ENCODE measurements around the gene KLHL36.
"Not testable (repeated sequence)": the region's sequence is repeated elsewhere in the genome, so short reads cannot be mapped to it uniquely, and the experiment has no call there.

KLHL36 gene

DNA sequence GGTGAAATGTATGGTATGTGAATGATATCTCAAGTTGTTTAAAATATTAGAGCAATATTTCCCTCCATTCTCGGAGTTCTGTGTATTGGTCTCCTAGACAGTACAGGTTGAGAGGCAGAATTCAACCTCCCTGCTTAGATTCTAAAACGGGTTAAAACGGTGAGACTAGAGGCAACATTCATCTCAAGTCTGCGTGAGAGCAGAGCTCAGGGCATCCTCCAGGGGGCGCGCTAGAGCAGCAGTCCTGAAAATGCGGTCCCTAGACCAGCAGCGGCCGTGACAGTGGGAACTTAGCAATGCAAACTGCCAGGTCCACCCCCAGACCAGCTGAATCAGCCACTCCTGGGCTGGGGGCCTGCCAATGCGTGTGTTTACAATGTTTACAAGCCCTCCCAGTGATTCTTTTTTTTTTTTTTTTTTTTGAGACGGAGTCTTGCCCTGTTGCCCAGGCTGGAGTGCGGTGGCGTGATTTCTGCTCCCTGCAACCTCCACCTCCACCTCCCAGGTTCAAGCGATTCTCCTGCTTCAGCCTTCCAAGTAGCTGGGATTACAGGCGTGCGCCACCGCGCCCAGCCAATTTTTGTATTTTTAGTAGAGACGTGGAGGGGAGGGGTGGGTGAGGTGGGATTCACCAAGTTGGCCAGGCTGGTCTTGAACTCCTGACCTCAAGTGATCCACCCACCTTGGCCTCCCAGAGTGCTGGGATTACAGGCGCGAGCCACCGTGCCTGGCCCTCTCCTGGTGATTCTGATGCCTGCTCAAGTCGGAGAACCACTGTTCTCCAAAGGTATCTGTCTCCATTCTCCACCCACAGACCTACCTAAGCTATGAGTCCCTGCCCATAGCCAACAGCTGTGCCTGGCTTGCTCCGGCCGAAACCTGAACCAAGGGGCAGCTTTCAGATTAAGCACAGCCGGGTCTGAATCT is 24.2 kb downstream of the KLHL36 start:
- DNase-seq (ENCODE audit: low read depth in 2 of 2): no peak

DNA sequence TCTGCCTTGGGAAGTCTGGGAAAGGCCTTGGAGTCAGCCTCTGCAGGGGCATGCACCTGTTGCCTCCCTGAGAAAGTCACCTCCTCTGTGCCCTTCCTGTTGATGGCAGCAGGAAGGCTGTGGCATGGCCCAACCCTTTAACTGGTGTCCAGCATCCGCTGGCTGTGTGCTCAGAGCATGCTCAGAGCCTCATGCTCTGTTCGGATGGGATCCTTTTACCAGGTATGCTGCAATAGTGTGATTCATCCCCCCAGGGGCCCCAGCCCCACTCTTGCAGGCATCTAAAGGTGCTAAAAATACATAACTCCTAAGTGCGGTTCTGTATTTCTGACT is 24.9 kb downstream of the KLHL36 start:
- DNase-seq (ENCODE audit: low read depth in 2 of 2): no peak

DNA sequence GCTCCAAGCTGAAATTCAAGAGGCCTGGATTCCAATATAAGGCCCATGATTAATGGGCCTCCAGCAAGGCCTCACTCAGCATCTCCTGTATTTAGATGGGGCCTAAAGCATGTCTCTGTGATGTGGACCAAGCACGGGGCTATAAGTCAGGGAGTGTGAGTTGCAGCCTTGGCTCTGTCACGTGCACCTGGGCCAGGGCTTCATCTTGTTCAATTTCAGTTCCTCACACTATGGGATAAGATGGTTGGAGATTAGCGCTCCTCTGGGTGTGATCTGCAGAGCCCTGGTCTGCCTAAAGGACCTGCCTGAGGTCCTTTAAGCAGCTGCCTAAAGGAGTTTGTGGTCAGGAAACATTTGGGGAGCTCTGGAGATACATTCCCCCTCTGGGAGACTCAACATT is 25.2 kb downstream of the KLHL36 start:
- DNase-seq (ENCODE audit: low read depth in 2 of 2): no peak

DNA sequence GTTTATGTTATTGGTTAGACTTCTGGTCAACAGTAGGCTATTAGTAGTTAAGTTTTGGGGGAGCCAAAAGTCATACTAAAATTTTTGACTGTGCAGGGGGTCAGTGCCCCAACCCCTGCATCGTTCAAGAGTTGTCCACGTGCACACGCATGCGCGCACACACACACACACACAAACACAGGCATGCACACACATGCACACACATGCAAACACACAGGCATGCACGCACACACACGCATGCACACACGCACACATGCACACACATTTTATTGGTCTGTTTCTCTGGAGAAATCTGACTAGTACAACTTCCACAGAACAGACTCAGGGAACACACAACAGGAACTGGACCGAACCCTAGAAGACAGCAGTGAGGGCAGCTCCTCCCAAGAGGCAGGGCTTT is 27.1 kb downstream of the KLHL36 start:
- no peak for DNase-seq (ENCODE audit: low read depth in 2 of 2)

DNA sequence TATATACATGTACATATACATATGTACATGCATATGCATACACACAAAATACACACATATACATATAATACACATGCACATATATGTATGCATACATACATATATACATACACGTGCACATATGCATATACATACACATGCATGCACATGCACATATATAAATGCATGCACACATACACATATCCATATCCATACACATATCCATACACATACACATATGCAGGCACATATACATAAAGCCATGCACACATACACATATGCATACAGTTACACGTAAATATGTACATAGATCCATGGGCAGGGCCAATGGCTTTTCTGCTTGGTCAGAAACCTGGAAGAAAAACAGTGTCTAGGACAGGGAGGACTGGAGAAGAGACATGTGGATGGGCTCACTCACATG is 27.6 kb downstream of the KLHL36 start:
- DNase-seq (ENCODE audit: low read depth in 2 of 2): no peak

DNA sequence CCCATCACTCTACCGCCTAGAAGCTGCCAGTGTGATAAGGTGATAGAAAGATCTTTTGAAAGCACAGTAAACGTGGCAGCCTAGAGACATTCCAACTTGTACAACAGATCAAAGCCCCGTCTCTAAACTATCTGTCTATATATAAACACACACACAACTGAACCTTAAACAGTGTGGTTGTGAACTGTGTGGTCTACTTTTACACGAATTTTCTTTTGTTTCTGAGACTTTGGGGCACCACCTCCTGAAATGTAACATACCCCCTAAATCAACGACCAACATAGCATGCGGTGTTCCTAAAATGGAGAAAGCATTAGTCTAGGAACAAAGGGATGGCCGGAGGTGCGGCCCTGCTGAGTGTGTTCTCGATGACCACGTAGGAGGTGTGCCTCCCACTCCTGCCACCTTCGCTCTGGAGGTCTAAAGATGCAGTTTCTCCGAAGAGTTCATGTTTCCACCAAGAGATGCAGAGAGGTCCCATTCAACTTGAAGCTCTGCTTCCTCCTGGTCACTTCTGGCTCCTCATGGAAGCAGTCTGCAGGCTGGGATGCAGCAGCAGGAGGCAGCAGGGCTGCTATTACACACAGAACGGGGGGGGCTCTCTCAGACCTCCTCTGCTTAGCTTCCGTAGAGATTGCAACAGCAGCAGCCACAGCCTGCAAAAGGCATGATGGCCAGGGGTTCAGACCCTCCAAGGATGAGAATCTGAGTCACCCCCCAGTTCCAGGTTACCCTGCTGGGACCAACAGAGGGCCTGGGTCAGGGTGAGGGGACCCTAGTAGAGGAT is 28.9 kb downstream of the KLHL36 start:
- DNase-seq (ENCODE audit: low read depth in 2 of 2): no peak

DNA sequence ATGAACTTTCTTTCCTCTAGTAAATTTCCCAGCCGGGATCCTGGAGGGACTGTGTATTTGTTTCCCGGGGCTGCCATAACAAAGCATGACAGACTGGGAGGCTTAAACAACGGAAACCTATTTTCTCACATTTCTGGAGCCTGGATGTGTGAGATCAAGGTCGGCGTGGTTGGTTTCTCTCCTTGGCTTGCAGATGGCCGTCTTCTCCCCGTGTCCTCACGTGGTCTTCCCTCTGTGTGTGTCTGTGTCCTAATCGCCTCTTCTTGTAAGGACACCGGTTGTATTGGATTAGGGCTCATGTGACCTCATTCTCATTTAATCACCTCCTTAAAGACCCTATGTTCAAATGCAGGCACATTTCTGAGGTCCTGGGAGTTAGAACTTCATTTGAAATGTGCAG is 29.5 kb downstream of the KLHL36 start:
- no peak for DNase-seq (ENCODE audit: low read depth in 2 of 2)

DNA sequence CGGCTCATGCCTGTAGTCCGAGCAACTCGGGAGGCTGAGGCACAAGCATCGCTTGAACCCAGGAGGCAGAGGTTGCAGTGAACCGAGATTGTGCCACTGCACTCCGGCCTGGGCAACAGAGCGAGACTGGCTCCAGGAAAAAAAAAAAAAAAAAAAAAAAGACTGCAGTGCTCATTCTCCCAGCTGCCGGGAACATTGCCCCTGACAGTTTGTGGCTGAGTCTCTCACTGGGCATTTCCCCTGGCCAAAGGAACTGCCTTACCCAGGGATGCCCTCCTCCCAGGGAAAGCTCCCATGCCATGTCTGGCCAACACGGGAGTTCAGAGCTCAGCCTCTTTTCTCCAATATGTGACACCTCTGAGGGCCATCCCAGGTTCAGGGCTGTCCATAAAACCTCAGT is 30.2 kb downstream of the KLHL36 start:
- no peak for DNase-seq (ENCODE audit: low read depth in 2 of 2)

DNA sequence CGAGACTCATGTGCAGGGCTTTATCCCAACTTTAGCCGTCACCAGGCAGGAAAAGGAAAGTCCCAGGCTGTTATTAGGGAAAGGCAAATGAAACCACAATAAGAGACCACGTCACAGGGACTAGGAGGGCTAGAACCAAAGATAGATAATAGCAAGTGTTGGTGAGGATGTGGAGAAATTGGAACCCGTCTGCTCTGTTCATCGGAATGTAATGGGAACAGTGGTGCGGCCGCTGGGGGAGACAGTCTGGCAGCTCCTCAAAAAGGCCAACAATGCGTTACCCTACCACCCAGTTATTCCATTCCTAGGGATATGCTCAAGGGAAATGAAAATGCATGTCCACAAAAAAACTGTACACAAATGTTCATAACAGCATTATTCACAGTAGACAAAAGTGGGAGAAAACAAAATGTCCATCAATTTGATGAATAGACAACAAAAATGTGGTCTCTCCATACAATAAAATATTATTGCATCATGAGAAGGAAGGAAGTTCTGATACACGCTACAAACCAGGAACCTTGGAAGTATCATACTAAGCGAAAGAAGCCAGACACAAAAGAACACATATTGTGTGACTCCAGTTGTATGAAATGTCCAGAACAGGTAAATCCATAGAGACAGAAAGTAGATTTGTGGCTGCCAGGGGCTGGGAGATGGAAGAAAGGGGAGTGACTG is 32.0 kb downstream of the KLHL36 start:
- no peak for DNase-seq (ENCODE audit: low read depth in 2 of 2)

DNA sequence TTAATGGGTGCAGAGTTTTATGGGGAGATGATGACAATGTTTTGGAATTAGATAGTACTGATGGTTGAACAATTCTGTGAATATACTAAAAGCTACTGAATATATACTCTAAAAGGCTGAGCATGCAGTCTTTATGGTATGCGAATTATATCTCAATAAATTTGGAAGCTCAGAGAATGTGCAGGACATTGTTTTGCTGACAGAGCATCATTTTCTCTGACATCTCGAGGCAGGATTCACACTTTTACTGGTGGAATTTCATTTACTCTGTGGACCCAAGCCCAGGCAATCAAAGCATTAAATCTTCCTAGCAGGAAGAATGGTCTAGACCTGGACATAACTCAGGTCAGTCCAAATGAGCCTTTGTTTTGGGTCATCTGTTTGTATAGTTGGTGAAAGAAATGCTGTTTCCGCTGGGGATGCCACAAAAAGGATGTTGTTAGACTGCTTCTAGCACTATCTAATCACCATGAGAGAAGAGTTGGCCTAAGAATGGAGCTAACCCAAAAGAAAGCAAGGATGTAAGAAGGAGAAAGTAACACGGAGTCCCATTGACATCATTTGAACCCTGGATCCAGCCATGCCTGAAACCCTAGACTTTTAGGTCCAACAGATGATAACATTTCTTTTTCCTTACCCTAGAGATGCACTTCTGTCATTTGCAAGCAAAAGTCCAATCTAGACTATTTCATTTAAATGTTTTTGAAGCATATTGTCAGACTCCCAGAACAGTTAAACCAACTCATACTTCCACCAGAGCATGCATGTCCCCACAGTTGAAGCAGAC is 32.7 kb downstream of the KLHL36 start:
- DNase-seq (ENCODE audit: low read depth in 2 of 2): no peak

DNA sequence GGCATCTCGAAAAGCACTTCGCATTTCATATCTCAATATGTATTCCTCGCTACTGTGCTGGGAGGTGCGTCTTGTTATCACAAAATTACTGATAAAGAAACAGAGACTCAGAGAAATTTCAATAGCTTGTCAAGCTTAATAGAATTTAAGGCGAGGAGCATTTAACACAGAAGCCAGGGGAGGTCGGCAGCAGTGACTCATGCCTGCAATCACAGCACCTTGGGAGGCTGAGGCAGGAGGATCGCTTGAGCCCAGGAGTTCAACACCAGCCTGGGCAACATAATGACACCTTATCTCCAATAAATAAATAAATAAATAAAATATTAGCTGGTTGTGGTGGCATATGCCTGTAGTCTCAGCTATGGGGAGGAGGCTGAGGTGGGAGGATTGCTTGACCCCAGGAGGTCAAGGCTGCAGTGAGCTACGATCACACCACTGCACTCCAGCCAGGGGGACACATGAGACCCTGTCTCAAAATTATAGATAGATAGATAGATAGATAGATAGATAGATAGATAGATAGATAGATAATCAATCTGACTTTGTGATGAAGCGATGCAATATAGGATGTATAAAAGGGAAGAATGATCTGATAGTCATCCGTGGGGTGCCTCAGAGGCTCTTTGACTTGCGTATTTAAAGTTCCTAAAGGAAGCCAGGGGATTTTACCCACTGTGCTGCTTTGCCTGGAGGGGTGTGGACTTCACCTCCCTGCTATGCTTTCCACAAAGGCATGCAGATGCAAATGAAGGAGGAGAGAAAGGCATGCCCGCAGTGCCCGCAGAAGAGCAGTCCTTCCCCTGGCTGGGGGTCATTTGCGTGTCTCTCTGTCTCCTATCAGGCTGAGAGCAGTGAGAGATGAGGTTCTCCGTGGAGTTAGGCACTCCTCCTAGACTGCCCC is 35.6 kb downstream of the KLHL36 start:
- DNase-seq (ENCODE audit: low read depth in 2 of 2): no peak

DNA sequence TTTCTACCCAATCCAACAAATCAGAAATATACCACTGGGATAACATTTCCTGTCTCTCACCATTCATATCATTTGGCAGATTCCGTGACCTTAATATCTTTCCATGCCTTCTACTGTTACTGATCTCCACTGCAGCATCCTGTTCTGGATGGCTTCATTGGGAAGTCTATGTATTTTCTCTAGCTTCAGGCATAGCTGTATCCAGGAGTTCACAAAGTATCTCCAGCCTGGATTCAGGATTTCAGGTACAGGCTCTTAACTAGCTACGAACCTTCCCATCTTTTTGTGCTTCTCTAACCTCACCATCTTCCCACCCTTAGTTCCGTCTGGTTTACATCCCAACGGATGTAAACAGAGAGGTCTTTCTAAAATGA is 36.3 kb downstream of the KLHL36 start:
- no peak for DNase-seq (ENCODE audit: low read depth in 2 of 2)

DNA sequence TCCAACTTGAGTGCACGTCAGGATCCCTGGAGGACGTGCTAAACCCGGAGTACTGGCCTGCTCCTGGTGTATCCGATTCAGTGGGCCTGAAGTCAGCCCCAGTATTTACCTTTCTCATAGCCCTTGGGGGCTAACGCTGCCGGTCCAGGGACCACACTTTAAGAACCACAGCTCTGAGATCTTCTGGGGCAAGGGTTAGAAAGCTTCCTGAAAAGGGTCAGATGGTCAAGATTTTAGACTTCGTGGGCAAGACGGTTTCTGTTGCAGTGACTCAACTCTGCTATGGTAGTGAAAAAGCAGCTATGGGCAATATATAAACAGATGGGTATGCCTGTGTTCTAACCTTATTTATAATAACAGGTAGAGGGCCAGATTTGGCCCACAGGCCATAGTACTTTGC is 36.9 kb downstream of the KLHL36 start:
- DNase-seq (ENCODE audit: low read depth in 2 of 2): no peak

DNA sequence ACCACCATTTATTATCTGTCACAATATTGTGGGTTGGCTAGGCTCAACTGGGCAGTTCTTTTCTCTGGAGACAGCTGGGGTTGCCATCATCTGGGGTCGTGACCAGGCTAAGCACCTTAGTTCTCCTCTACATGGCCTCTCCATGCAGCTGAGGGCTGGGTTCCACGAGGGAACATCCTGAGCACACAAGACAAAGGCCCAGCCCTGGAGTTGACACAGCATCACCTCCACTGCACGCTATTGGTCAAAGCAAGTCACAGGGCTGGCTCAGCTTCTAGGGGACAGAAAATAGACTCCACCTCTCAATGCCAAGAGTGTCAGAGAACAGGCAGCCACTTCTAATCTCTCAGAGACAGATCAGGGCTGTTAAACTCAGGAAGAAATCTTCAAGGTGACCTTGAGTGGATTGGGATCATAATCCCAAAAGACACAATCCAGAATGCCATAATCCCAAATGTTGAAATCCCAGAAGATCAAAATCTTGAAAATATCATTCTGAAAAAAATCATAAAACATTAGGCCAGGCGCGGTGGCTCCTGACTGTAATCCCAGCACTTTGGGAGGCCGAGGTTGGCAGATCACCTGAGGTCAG is 38.5 kb downstream of the KLHL36 start:
- no peak for DNase-seq (ENCODE audit: low read depth in 2 of 2)

DNA sequence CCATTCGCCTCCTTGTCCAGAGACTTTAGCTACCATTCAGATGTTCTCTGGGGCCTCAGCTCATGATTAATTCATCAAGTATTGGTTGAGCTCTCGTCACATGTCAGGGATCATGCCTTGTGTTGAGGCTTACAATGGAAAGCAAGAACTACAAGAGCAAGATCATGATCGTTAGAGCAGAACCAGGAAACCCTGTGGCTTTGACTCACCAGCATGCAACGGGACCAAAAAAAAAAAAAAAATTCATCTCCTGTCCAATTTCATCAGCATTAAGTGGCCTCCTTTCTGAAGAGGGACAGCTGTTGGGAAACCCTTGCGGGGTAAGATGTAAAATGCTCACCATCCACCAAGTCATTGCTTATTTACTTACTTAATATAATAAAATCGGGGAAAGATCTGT is 39.4 kb downstream of the KLHL36 start:
- peak; percentile 56 to 59 for DNase-seq (ENCODE audit: low read depth in 2 of 2)

DNA sequence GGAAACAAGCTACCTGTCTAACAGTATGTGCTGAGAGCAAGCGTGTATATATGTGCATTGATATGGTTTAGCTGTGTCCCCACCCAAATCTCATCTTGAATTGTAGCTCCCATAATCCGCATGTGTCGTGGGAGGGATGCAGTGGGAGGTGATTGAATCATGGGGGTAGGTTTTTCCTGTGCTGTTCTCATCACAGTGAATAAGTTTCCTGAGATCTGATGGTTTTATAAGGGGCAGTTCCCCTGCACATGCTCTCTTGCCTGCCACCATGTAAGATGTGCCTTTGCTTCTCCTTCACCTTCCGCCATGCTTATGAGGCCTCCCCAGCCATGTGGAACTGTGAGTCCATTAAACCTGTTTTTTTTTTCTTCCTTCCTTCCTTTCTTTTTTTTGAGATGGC is 39.9 kb downstream of the KLHL36 start:
- not testable (repeated sequence) for DNase-seq (ENCODE audit: low read depth in 2 of 2)

DNA sequence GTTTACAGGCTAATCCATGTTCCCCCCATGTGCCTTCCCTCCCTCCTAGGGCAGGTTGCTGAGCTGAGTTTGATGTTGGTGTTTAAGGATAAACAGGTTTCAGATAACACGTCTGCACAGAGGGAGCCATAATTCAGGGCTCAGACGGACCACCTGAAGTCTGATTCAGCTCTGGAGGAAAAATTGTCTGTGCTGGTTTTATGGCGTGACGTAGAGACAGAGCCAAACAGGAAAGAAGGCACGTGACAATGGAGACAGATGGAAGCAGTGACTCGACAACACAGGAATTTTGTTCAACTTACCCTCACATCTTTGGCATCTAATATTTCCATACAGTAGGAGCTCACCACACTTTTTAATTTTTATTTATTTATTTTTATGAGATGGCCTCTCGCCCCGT is 40.8 kb downstream of the KLHL36 start:
- DNase-seq (ENCODE audit: low read depth in 2 of 2): peak; percentile 71 to 75

DNA sequence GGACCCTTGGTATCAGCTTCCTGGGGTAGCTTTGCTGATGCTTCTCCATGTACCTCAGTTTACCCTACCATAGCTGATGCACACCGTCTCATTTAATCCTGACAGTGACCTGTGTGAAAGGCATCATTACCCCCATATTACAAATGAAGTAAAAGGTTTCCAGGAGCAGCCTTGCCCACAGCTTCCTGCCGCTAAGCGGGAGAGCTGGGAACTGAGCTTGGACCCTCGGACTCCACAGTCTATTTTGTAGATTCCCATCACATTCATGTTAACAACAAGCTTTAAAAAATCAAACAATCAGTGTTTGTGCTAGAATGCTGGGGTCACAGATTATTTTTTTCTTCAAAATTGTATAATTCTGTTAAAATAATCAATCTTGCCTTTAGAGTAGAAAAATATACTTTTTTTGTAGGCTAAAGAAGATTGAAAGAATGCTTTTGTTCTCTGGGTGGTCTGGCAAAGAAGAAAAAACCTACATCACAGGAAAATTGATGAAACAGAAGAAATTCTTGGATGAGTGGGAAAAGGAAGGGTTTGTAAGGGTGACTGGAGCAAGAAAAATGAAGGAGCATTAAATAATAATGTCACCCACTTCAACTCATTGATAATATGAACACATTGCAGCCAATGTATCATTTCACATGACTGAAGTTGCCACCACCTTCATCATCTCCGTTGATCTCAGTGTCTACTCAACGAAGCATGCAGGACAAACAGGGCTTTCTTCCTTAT is 41.9 kb downstream of the KLHL36 start:
- DNase-seq (ENCODE audit: low read depth in 2 of 2): no peak

DNA sequence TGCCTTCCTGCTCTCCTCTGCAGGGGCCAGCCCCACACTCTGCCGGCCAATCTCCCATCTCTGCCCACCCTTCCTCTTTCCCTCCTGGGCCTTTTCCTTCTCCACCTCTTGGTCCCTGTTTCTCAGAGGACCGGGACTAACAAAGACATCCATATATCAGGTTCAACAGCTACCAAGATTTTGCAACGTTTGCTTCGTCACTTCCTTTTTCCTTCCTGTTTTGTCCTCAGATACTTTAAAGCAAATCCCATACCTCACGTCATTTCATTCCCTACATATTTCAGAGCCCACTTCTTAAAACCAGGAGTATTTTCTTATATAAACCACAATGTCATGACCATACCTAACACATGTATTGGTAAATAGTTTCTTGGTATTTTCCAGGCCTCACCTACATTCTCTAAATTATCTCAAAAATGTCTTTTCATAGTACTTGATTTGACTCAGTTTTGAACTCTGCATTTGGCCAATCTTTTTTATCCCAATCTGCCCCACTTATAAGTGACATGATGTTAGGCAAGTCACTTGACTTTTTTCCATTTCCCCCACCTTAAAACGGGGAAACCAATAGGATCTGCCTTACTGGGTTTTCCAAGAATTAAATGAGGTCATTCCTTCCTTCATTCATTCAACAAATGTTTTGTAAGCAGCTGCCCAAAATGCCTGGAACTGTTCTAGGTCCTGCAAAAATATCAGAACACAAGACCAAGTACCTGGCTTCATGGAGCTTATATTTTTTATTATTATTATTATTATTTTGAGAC is 44.3 kb downstream of the KLHL36 start:
- no peak for DNase-seq (ENCODE audit: low read depth in 2 of 2)
